ENCODE measurements around the gene PKNOX2.
A peak's percentile ranks its signal among the peaks of the same experiment; 100 is the strongest.
"Not testable (repeated sequence)": the region's sequence is repeated elsewhere in the genome, so short reads cannot be mapped to it uniquely, and the experiment has no call there.

Gene PKNOX2

GRCh38 chr11:125221461-125221860, 56.9 kb downstream of the PKNOX2 start:
- H3K4me3 ChIP-seq (replicated peaks in 1 of 2; ENCODE audit: low read depth in 2 of 2, low read length in 2 of 2): no peak overlapping the region
- DNase-seq (ENCODE audit: low read depth in 2 of 2): no peak
- no peak for TF ChIP-seq CTCF (IDR thresholded peaks at IDR 0.05; ENCODE audit: low read depth, low read length)

- no peak for TF ChIP-seq CTCF (IDR thresholded peaks at IDR 0.05; ENCODE audit: low read depth, low read length)
- no peak overlapping the region for H3K4me3 ChIP-seq (replicated peaks in 1 of 2; ENCODE audit: low read depth in 2 of 2, low read length in 2 of 2)
- no peak for DNase-seq (ENCODE audit: low read depth in 2 of 2)
Observed at GRCh38 chr11:125222494-125222893, 57.9 kb downstream of the PKNOX2 start.

- not testable (repeated sequence) for H3K4me3 ChIP-seq (replicated peaks in 1 of 2; ENCODE audit: low read depth in 2 of 2, low read length in 2 of 2)
- DNase-seq (ENCODE audit: low read depth in 2 of 2): peak in 1 of 2 donors; percentile 7
Observed at GRCh38 chr11:125223161-125223560, 58.6 kb downstream of the PKNOX2 start.

- TF ChIP-seq CTCF (IDR thresholded peaks at IDR 0.05; ENCODE audit: low read depth, low read length): no peak
- no peak for DNase-seq (ENCODE audit: low read depth in 2 of 2)
- no peak overlapping the region for H3K4me3 ChIP-seq (replicated peaks in 1 of 2; ENCODE audit: low read depth in 2 of 2, low read length in 2 of 2)
Observed at GRCh38 chr11:125223901-125224361, 59.4 kb downstream of the PKNOX2 start.

GRCh38 chr11:125224391-125225021, 60.0 kb downstream of the PKNOX2 start:
- peak; percentile 30 for TF ChIP-seq CTCF (IDR thresholded peaks at IDR 0.05; ENCODE audit: low read depth, low read length)
- peak; percentile 51 to 75 for DNase-seq (ENCODE audit: low read depth in 2 of 2)
- H3K4me3 ChIP-seq (replicated peaks in 1 of 2; ENCODE audit: low read depth in 2 of 2, low read length in 2 of 2): no peak overlapping the region

- no peak for DNase-seq (ENCODE audit: low read depth in 2 of 2)
- TF ChIP-seq CTCF (IDR thresholded peaks at IDR 0.05; ENCODE audit: low read depth, low read length): no peak
- H3K4me3 ChIP-seq (replicated peaks in 1 of 2; ENCODE audit: low read depth in 2 of 2, low read length in 2 of 2): no peak overlapping the region
Observed at GRCh38 chr11:125225401-125225800, 60.9 kb downstream of the PKNOX2 start.

GRCh38 chr11:125226031-125226430, 61.5 kb downstream of the PKNOX2 start:
- no peak overlapping the region for H3K4me3 ChIP-seq (replicated peaks in 1 of 2; ENCODE audit: low read depth in 2 of 2, low read length in 2 of 2)
- DNase-seq (ENCODE audit: low read depth in 2 of 2): no peak

More at GRCh38 chr11:125226031-125226430, 61.5 kb downstream of the PKNOX2 start:
- TF ChIP-seq CTCF (IDR thresholded peaks at IDR 0.05; ENCODE audit: low read depth, low read length): no peak

All from cardiac fibroblast (primary cell).